Measurements from ENCODE around the gene GBP3.
"Not testable (repeated sequence)": the region's sequence is repeated elsewhere in the genome, so short reads cannot be mapped to it uniquely, and the experiment has no call there.

Gene GBP3

GRCh38 chr1:88979054-88979748, 43.5 kb downstream of the GBP3 start:
- H3K27ac ChIP-seq (ENCODE audit: low read length), result no peak overlapping the region
- no peak overlapping the region for H3K4me3 ChIP-seq (ENCODE audit: low read length in 2 of 2)
- H3K27me3 ChIP-seq (ENCODE audit: control insufficient read depth in 1 of 2, insufficient read depth in 2 of 2, low read length in 2 of 2), result no peaks in the 10 kb centered on the region
- peaks cover 0 to 2% of the 10 kb centered on the region in 2 donors for H3K36me3 ChIP-seq (ENCODE audit: control insufficient read depth in 2 of 2, insufficient read depth in 2 of 2, low read length in 2 of 2)
- H3K9me3 ChIP-seq (ENCODE audit: control insufficient read depth in 2 of 2, low read length in 2 of 2), result no peaks in the 10 kb centered on the region
- H3K4me1 ChIP-seq (ENCODE audit: control insufficient read depth, insufficient read depth, low read length), result no peaks in the 10 kb centered on the region
- no peak overlapping the region for H3K9ac ChIP-seq (ENCODE audit: low read length in 2 of 2)

GRCh38 chr1:88976235-88976634, 46.4 kb downstream of the GBP3 start:
- H3K9me3 ChIP-seq (ENCODE audit: control insufficient read depth in 2 of 2, low read length in 2 of 2), result no peaks in the 10 kb centered on the region
- no peak overlapping the region for H3K27ac ChIP-seq (ENCODE audit: low read length)
- no peaks in the 10 kb centered on the region for H3K4me1 ChIP-seq (ENCODE audit: control insufficient read depth, insufficient read depth, low read length)
- H3K4me3 ChIP-seq (ENCODE audit: low read length in 2 of 2), result no peak overlapping the region
- H3K36me3 ChIP-seq (ENCODE audit: control insufficient read depth in 2 of 2, insufficient read depth in 2 of 2, low read length in 2 of 2), result no peaks in the 10 kb centered on the region
- no peak overlapping the region for H3K9ac ChIP-seq (ENCODE audit: low read length in 2 of 2)
- no peaks in the 10 kb centered on the region for H3K27me3 ChIP-seq (ENCODE audit: control insufficient read depth in 1 of 2, insufficient read depth in 2 of 2, low read length in 2 of 2)

- H3K4me3 ChIP-seq (ENCODE audit: low read length in 2 of 2); H3K9me3 ChIP-seq (ENCODE audit: control insufficient read depth in 2 of 2, low read length in 2 of 2); H3K36me3 ChIP-seq (ENCODE audit: control insufficient read depth in 2 of 2, insufficient read depth in 2 of 2, low read length in 2 of 2); H3K27ac ChIP-seq (ENCODE audit: low read length); H3K4me1 ChIP-seq (ENCODE audit: control insufficient read depth, insufficient read depth, low read length); H3K27me3 ChIP-seq (ENCODE audit: control insufficient read depth in 1 of 2, insufficient read depth in 2 of 2, low read length in 2 of 2); H3K9ac ChIP-seq (ENCODE audit: low read length in 2 of 2): not testable (repeated sequence)
Observed at GRCh38 chr1:88974616-88975172, 48.0 kb downstream of the GBP3 start.

- Histone ChIP-seq H3K9me3 (ENCODE audit: control insufficient read depth in 2 of 2, low read length in 2 of 2) (no peaks in the 10 kb centered on the region), H3K4me3 (ENCODE audit: low read length in 2 of 2) (no peak overlapping the region), H3K4me1 (ENCODE audit: control insufficient read depth, insufficient read depth, low read length) (no peaks in the 10 kb centered on the region), H3K9ac (ENCODE audit: low read length in 2 of 2) (no peak overlapping the region), H3K27ac (ENCODE audit: low read length) (no peak overlapping the region), H3K27me3 (ENCODE audit: control insufficient read depth in 1 of 2, insufficient read depth in 2 of 2, low read length in 2 of 2) (no peaks in the 10 kb centered on the region), H3K36me3 (ENCODE audit: control insufficient read depth in 2 of 2, insufficient read depth in 2 of 2, low read length in 2 of 2) (no peaks in the 10 kb centered on the region)
Observed at GRCh38 chr1:88973520-88974137, 49.0 kb downstream of the GBP3 start.

GRCh38 chr1:88961647-88962275, 60.9 kb downstream of the GBP3 start:
- Histone ChIP-seq H3K27ac (ENCODE audit: low read length) (no peak overlapping the region), H3K36me3 (ENCODE audit: control insufficient read depth in 2 of 2, insufficient read depth in 2 of 2, low read length in 2 of 2) (peaks cover 7 to 27% of the 10 kb centered on the region in 2 donors), H3K9ac (ENCODE audit: low read length in 2 of 2) (no peak overlapping the region), H3K9me3 (ENCODE audit: control insufficient read depth in 2 of 2, low read length in 2 of 2) (no peaks in the 10 kb centered on the region), H3K4me1 (ENCODE audit: control insufficient read depth, insufficient read depth, low read length) (no peaks in the 10 kb centered on the region), H3K27me3 (ENCODE audit: control insufficient read depth in 1 of 2, insufficient read depth in 2 of 2, low read length in 2 of 2) (no peaks in the 10 kb centered on the region), H3K4me3 (ENCODE audit: low read length in 2 of 2) (no peak overlapping the region)

- no peaks in the 10 kb centered on the region for H3K9me3 ChIP-seq (ENCODE audit: control insufficient read depth in 2 of 2, low read length in 2 of 2)
- peaks cover 8 to 31% of the 10 kb centered on the region in 2 donors for H3K36me3 ChIP-seq (ENCODE audit: control insufficient read depth in 2 of 2, insufficient read depth in 2 of 2, low read length in 2 of 2)
- H3K4me3 ChIP-seq (ENCODE audit: low read length in 2 of 2), result no peak overlapping the region
- H3K27me3 ChIP-seq (ENCODE audit: control insufficient read depth in 1 of 2, insufficient read depth in 2 of 2, low read length in 2 of 2), result no peaks in the 10 kb centered on the region
- H3K4me1 ChIP-seq (ENCODE audit: control insufficient read depth, insufficient read depth, low read length), result no peaks in the 10 kb centered on the region
- no peak overlapping the region for H3K9ac ChIP-seq (ENCODE audit: low read length in 2 of 2)
- no peak overlapping the region for H3K27ac ChIP-seq (ENCODE audit: low read length)
Observed at GRCh38 chr1:88961081-88961480, 61.6 kb downstream of the GBP3 start.
